ENCODE measurements around the gene FGD6.
"Not testable (repeated sequence)": the region's sequence is repeated elsewhere in the genome, so short reads cannot be mapped to it uniquely, and the experiment has no call there.

FGD6 gene

GRCh38 chr12:95205685-95206084, 11.6 kb downstream of the FGD6 start:
- DNase-seq (ENCODE audit: low read depth in 1 of 2, low spot score in 1 of 2), result no peak

GRCh38 chr12:95205016-95205624, 12.1 kb downstream of the FGD6 start:
- no peak for DNase-seq (ENCODE audit: low read depth in 1 of 2, low spot score in 1 of 2)

- no peak for DNase-seq (ENCODE audit: low read depth in 1 of 2, low spot score in 1 of 2)
These were observed 13.0 kb downstream of the FGD6 start for GRCh38 chr12:95204141-95204866.

- DNase-seq (ENCODE audit: low read depth in 1 of 2, low spot score in 1 of 2), result no peak
These were observed 13.7 kb downstream of the FGD6 start for GRCh38 chr12:95203487-95204030.

- no peak for DNase-seq (ENCODE audit: low read depth in 1 of 2, low spot score in 1 of 2)
These were observed 14.4 kb downstream of the FGD6 start for GRCh38 chr12:95202691-95203486.

- DNase-seq (ENCODE audit: low read depth in 1 of 2, low spot score in 1 of 2), result no peak
These were observed 16.1 kb downstream of the FGD6 start for GRCh38 chr12:95201056-95201670.

GRCh38 chr12:95200128-95200894, 17.0 kb downstream of the FGD6 start:
- DNase-seq (ENCODE audit: low read depth in 1 of 2, low spot score in 1 of 2), result no peak

GRCh38 chr12:95198914-95199313, 18.4 kb downstream of the FGD6 start:
- no peak for DNase-seq (ENCODE audit: low read depth in 1 of 2, low spot score in 1 of 2)

- DNase-seq (ENCODE audit: low read depth in 1 of 2, low spot score in 1 of 2), result no peak
These were observed 19.6 kb downstream of the FGD6 start for GRCh38 chr12:95197636-95198035.

- not testable (repeated sequence) for DNase-seq (ENCODE audit: low read depth in 1 of 2, low spot score in 1 of 2)
These were observed 20.2 kb downstream of the FGD6 start for GRCh38 chr12:95196875-95197569.

GRCh38 chr12:95195122-95195521, 22.1 kb downstream of the FGD6 start:
- DNase-seq (ENCODE audit: low read depth in 1 of 2, low spot score in 1 of 2), result no peak

GRCh38 chr12:95193139-95193538, 24.1 kb downstream of the FGD6 start:
- no peak for DNase-seq (ENCODE audit: low read depth in 1 of 2, low spot score in 1 of 2)

- DNase-seq (ENCODE audit: low read depth in 1 of 2, low spot score in 1 of 2), result no peak
These were observed 25.0 kb downstream of the FGD6 start for GRCh38 chr12:95192271-95192670.

- DNase-seq (ENCODE audit: low read depth in 1 of 2, low spot score in 1 of 2), result no peak
These were observed 26.1 kb downstream of the FGD6 start for GRCh38 chr12:95191060-95191696.

GRCh38 chr12:95187865-95188415, 29.3 kb downstream of the FGD6 start:
- DNase-seq (ENCODE audit: low read depth in 1 of 2, low spot score in 1 of 2), result no peak

GRCh38 chr12:95185854-95186253, 31.4 kb downstream of the FGD6 start:
- DNase-seq (ENCODE audit: low read depth in 1 of 2, low spot score in 1 of 2), result no peak

- no peak for DNase-seq (ENCODE audit: low read depth in 1 of 2, low spot score in 1 of 2)
These were observed 32.2 kb downstream of the FGD6 start for GRCh38 chr12:95185072-95185471.

- no peak for DNase-seq (ENCODE audit: low read depth in 1 of 2, low spot score in 1 of 2)
These were observed 33.1 kb downstream of the FGD6 start for GRCh38 chr12:95184121-95184520.

- DNase-seq (ENCODE audit: low read depth in 1 of 2, low spot score in 1 of 2), result no peak
These were observed 34.3 kb downstream of the FGD6 start for GRCh38 chr12:95182868-95183415.

All from stimulated activated CD4-positive, alpha-beta T cell treated with anti-CD3 and anti-CD28 coated beads, Interleukin-15, amount 100 ng/mL, for 1 hour (primary cell).